A549 (cell line): ENCODE measurements around the gene PAPSS2. TPM values are rescaled to one million over a fixed set of nuclear protein-coding genes. Genes with fewer than 3 reads are reported as not detected.

Experiments
- ATAC-seq, 2 experiments: fragments of 200-7000 bp in 1 of 2; fragments of >200 bp in 1 of 2; cut with Nextera tagmentation in 1 of 2; cut with Tn5 transposase in 1 of 2; 3 replicates each; pipeline versions ENCODE4 v1.8.0 to v1.9.1; 2018 to 2020; ENCODE audit warnings: mild to moderate bottlenecking in 1 of 2, moderate library complexity in 1 of 2
- CTCF ChIA-PET: fragments of 300-600 bp; sonication (Branson Sonifier 250); formaldehyde crosslinking; extraction: SDS; loops from one replicate; lab custom pipeline; 2021; ENCODE audit warnings: antibody characterized with exemption, inconsistent platforms; lab: Yijun Ruan, JAX
- POLR2A ChIA-PET: fragments of 350-600 bp; formaldehyde crosslinking; extraction: SDS; loops from one replicate; lab custom pipeline; 2021; ENCODE audit warnings: antibody characterized with exemption, inconsistent platforms; lab: Yijun Ruan, JAX
- DNase-seq, 2 experiments: peaks; one replicate each; pipeline versions ENCODE4 v3.0.0 to v3.0.0-alpha.2; 2011 to 2016; ENCODE audit warnings: low read depth in 1 of 2, low spot score in 1 of 2
- FAIRE-seq: peaks from 2 replicates; lab custom pipeline; 2011; peaks lifted over from hg19 to GRCh38; lab: Jason Lieb, UNC
- H3K27ac ChIP-seq, 2 experiments: fragments of >200 bp; sonication (Bioruptor Twin); formaldehyde crosslinking; 3 replicates each; pipeline ENCODE4 v1.5.1; 2016 to 2017
- H3K4me1 ChIP-seq: fragments of >200 bp; sonication (Bioruptor Twin); formaldehyde crosslinking; 3 replicates; pipeline ENCODE4 v1.6.1; 2016
- H3K4me2 ChIP-seq: fragments of >200 bp; sonication (Bioruptor Twin); formaldehyde crosslinking; 3 replicates; pipeline ENCODE4 v1.6.1; 2016
- H3K4me3 ChIP-seq: fragments of >200 bp; sonication (Bioruptor Twin); formaldehyde crosslinking; 3 replicates; pipeline ENCODE4 v1.5.1; 2016
- H3K9me3 ChIP-seq: fragments of >200 bp; sonication (Bioruptor Twin); formaldehyde crosslinking; 3 replicates; pipeline ENCODE4 v1.6.1; 2016
- ATOH8 ChIP-seq: fragments of 250-450 bp; sonication (Bioruptor Pico); IDR thresholded peaks from 2 replicates; pipeline ENCODE4 v1.5.0; 2020; ENCODE audit warnings: low read depth, mild to moderate bottlenecking, moderate library complexity
- BCL3 ChIP-seq: fragments of >200 bp; sonication (Bioruptor Twin); formaldehyde crosslinking; IDR thresholded peaks from 3 replicates; pipeline ENCODE4 v1.6.1; 2016
- CBX8 ChIP-seq: fragments of 200-600 bp; sonication (generic); IDR thresholded peaks from 2 replicates; pipeline ENCODE4 v1.6.1; 2016
- CTCF ChIP-seq: fragments of >200 bp; sonication (Bioruptor Twin); formaldehyde crosslinking; IDR thresholded peaks from 3 replicates; pipeline ENCODE4 v1.5.1; 2016
- E2F6 ChIP-seq: IDR thresholded peaks from 2 replicates; pipeline ENCODE4 v1.6.1; 2012; ENCODE audit warnings: low read depth, borderline replicate concordance
- EHF ChIP-seq: fragments of 250-450 bp; sonication (Bioruptor Pico); IDR thresholded peaks from 2 replicates; pipeline ENCODE4 v1.5.0; 2020; ENCODE audit warnings: mild to moderate bottlenecking
- ELK1 ChIP-seq: fragments of 150-350 bp; IDR thresholded peaks from 2 replicates; pipeline ENCODE4 v1.6.1; 2014; ENCODE audit warnings: low read depth, mild to moderate bottlenecking, low read length
- FOSB ChIP-seq: fragments of 250-450 bp; sonication (Bioruptor Pico); IDR thresholded peaks from 2 replicates; pipeline ENCODE4 v1.5.0; 2020; ENCODE audit warnings: mild to moderate bottlenecking, moderate library complexity
- FOSL2 ChIP-seq, 2 experiments: fragments of 450-650 bp in 1 of 2; fragments of >200 bp in 1 of 2; sonication (Bioruptor Twin) in 1 of 2; formaldehyde crosslinking; IDR thresholded peaks; 2 replicates each; pipeline versions ENCODE4 v1.5.0 to v1.6.1; 2016 to 2020; ENCODE audit warnings: mild to moderate bottlenecking in 1 of 2, moderate library complexity in 1 of 2
- FOXS1 ChIP-seq: fragments of 250-450 bp; sonication (Bioruptor Pico); IDR thresholded peaks from 2 replicates; pipeline ENCODE4 v1.5.0; 2020; ENCODE audit warnings: mild to moderate bottlenecking, moderate library complexity
- HOXA7 ChIP-seq: fragments of 250-450 bp; sonication (Bioruptor Pico); IDR thresholded peaks from 2 replicates; pipeline ENCODE4 v1.5.0; 2020; ENCODE audit warnings: mild to moderate bottlenecking, moderate library complexity
- MAFK ChIP-seq: fragments of 450-650 bp; IDR thresholded peaks from 2 replicates; pipeline ENCODE4 v1.6.1; 2014; ENCODE audit not compliant: partially characterized antibody
- MAZ ChIP-seq: fragments of 150-350 bp; IDR thresholded peaks from 2 replicates; pipeline ENCODE4 v1.6.1; 2014; ENCODE audit warnings: antibody characterized with exemption, low read depth, low read length, borderline replicate concordance
- NFE2L2 ChIP-seq: fragments of 150-350 bp; conservative IDR thresholded peaks from 2 replicates; pipeline ENCODE4 v1.6.1; 2014; ENCODE audit warnings: low read length
- NPAS2 ChIP-seq: fragments of 250-450 bp; sonication (Bioruptor Pico); IDR thresholded peaks from 2 replicates; pipeline ENCODE4 v1.8.0; 2022; ENCODE audit warnings: mild to moderate bottlenecking, moderate library complexity, borderline replicate concordance
- NR3C1 ChIP-seq: fragments of >200 bp; sonication (Bioruptor Twin); formaldehyde crosslinking; IDR thresholded peaks from 3 replicates; pipeline ENCODE4 v1.6.1; 2017
- PHF8 ChIP-seq: fragments of 200-600 bp; sonication (generic); IDR thresholded peaks from 2 replicates; pipeline ENCODE4 v1.6.1; 2016; ENCODE audit warnings: low read depth, mild to moderate bottlenecking, antibody characterized with exemption, moderate library complexity, borderline replicate concordance
- RFX5 ChIP-seq: fragments of 450-650 bp; IDR thresholded peaks from 2 replicates; pipeline ENCODE4 v1.7.1; 2014; ENCODE audit warnings: antibody characterized with exemption, mild to moderate bottlenecking, moderate library complexity
- SMC3 ChIP-seq: fragments of >200 bp; sonication (Bioruptor Twin); formaldehyde crosslinking; IDR thresholded peaks from 3 replicates; pipeline ENCODE4 v1.6.1; 2018; ENCODE audit warnings: inconsistent platforms
- TFCP2L1 ChIP-seq: fragments of 250-450 bp; sonication (Bioruptor Pico); IDR thresholded peaks from 2 replicates; pipeline ENCODE4 v1.5.0; 2021; ENCODE audit warnings: mild to moderate bottlenecking
- ZC3H11A ChIP-seq: fragments of 450-650 bp; IDR thresholded peaks from 2 replicates; pipeline ENCODE4 v1.6.1; 2014; ENCODE audit warnings: antibody characterized with exemption, mild to moderate bottlenecking
- WGBS: methylation state at CpG from one replicate; pipeline ENCODE4 v1.1.6; 2017; ENCODE audit errors: missing lambda C conversion rate; 5-methylcytosine and 5-hydroxymethylcytosine counted together
- polyA plus RNA-seq, 4 experiments: library from polyadenylated mRNA; depleted of rRNA in 3 of 4; stranded (reverse); fragments of >200 nt; fragmentation: RNase III in 1 of 4; extraction: RNeasy Plus Mini Kit Qiagen cat#74134 plus additional on column Dnase treatment in 1 of 4; gene quantifications; 2 replicates in 3 of 4; 3 replicates in 1 of 4; pipeline ENCODE4 v1.2.3, GENCODE V29; 2011 to 2017

PAPSS2 gene
- polyA plus RNA-seq, 2 of the 4 experiments (the other 2 are of a cell fraction) = 27.7 to 29.0 TPM

- no peak overlapping the region for H3K4me3 ChIP-seq
- FAIRE-seq (no peak), ATAC-seq (no peak), DNase-seq (no peak)
- WGBS = 89% methylated on average over 3 of the region's 3 CpGs
- H3K4me1 ChIP-seq = no peaks in the 10 kb centered on the region
- H3K27ac ChIP-seq = no peak overlapping the region
- TF ChIP-seq PHF8 (no peak), E2F6 (no peak), FOXS1 (CRISPR knock-in tag) (no peak), NR3C1 (no peak), NFE2L2 (no peak), HOXA7 (CRISPR knock-in tag) (no peak), NPAS2 (CRISPR knock-in tag) (no peak)
- no peaks in the 10 kb centered on the region for H3K9me3 ChIP-seq
- ChIA-PET CTCF (interaction anchor here (1.1 kb wide), 1 partner anchor 150 kb away, joined by 4 read pairs; no protein-coding TSS in a partner anchor), POLR2A (no interaction called here)
- no peak overlapping the region for H3K4me2 ChIP-seq
Observed at GRCh38 chr10:87715552-87716347, 56.1 kb downstream of the PAPSS2 start.

GRCh38 chr10:87716348-87716670 lies 56.6 kb downstream of the PAPSS2 start:
- no peak for ATAC-seq
- CTCF ChIA-PET = interaction anchor here (0.7 to 1.1 kb wide), 2 partner anchors 151 to 1055 kb away, joined by 3 to 4 read pairs; no protein-coding TSS in a partner anchor
- TF ChIP-seq ZC3H11A = no peak
- TF ChIP-seq MAZ = no peak
- no peak for TF ChIP-seq FOSB (CRISPR knock-in tag)
- no peak for TF ChIP-seq NFE2L2
- no peak for TF ChIP-seq CTCF
- TF ChIP-seq NR3C1 = no peak
- no peak for TF ChIP-seq CBX8
- no peak for TF ChIP-seq FOSL2 (IDR thresholded peaks at IDR 0.05)
- TF ChIP-seq FOSL2 (CRISPR knock-in tag; IDR thresholded peaks at IDR 0.05) = no peak
- TF ChIP-seq ELK1 = no peak
- no peak for TF ChIP-seq SMC3
- no peak for TF ChIP-seq MAFK
- no peak for TF ChIP-seq TFCP2L1
- no peak for TF ChIP-seq NPAS2 (CRISPR knock-in tag)
- TF ChIP-seq BCL3 = no peak
- no peak for TF ChIP-seq RFX5
- no peak for TF ChIP-seq EHF (CRISPR knock-in tag)
- no peak for TF ChIP-seq ATOH8
- TF ChIP-seq, all 56 proteins: peak for 0
- FAIRE-seq = no peak
- WGBS = 86% methylated on average over 4 of the region's 4 CpGs
- Histone ChIP-seq H3K9me3 (no peaks in the 10 kb centered on the region), H3K27ac (no peak overlapping the region), H3K4me1 (no peaks in the 10 kb centered on the region), H3K4me2 (no peak overlapping the region), H3K4me3 (no peak overlapping the region)
- no peak for DNase-seq
- POLR2A ChIA-PET = no interaction called here
